Breast epithelium (tissue), 4 donors: ENCODE data around the gene ELOVL6. TPM values are rescaled to one million over a fixed set of nuclear protein-coding genes. Genes with fewer than 3 reads are reported as not detected.

Experiments used
- DNase-seq, 2 donors: peaks; one replicate each; pipeline ENCODE4 v3.0.0-alpha.2; 2019; ENCODE audit warnings: low spot score in 2 of 2
- H3K27ac ChIP-seq, 2 donors: fragments of 200-600 bp; sonication (generic) in 1 of 2; one replicate each; pipeline ENCODE4 v1.5.1; 2016 to 2019; ENCODE audit warnings: mild to moderate bottlenecking in 1 of 2
- H3K27me3 ChIP-seq, 2 donors: fragments of 200-600 bp; sonication (generic) in 1 of 2; one replicate each; pipeline versions ENCODE4 v1.5.1 to v1.6.0; 2017 to 2019; ENCODE audit warnings: control low read depth in 1 of 2, mild to moderate bottlenecking in 1 of 2
- H3K36me3 ChIP-seq: fragments of 200-600 bp; one replicate; pipeline ENCODE4 v1.5.1; 2019
- H3K4me1 ChIP-seq, 2 donors: fragments of 200-600 bp; sonication (generic); one replicate each; pipeline ENCODE4 v1.5.1; 2016 to 2019; ENCODE audit warnings: control low read depth in 1 of 2
- H3K4me3 ChIP-seq, 3 donors: fragments of 200-600 bp; sonication (generic); 1 replicate in 2 of 3; 2 replicates in 1 of 3; pipeline ENCODE4 v1.5.1; 2016 to 2019; ENCODE audit warnings: mild to moderate bottlenecking in 3 of 3, moderate library complexity in 2 of 3
- H3K9me3 ChIP-seq, 2 donors: fragments of 200-600 bp; sonication (generic) in 1 of 2; one replicate each; pipeline ENCODE4 v1.5.1; 2016 to 2019; ENCODE audit warnings: control low read depth in 1 of 2
- CTCF ChIP-seq, 3 donors: fragments of 450-650 bp; IDR thresholded peaks; one replicate each; pipeline ENCODE4 v1.5.1; 2016 to 2017; ENCODE audit warnings: antibody characterized with exemption in 3 of 3, mild to moderate bottlenecking in 3 of 3, moderate library complexity in 3 of 3
- POLR2A ChIP-seq: fragments of 450-650 bp; IDR thresholded peaks from one replicate; pipeline ENCODE4 v1.6.1; 2016; ENCODE audit warnings: antibody characterized with exemption, mild to moderate bottlenecking, moderate library complexity
- POLR2AphosphoS5 ChIP-seq, 3 donors: sonication (generic); formaldehyde crosslinking; IDR thresholded peaks; one replicate each; pipeline ENCODE4 v1.6.1; 2017; ENCODE audit warnings: antibody characterized with exemption in 3 of 3
- intact Hi-C: fragments of 100-400 bp; cut with DNase I; formaldehyde crosslinking; loops from one replicate; pipeline ENCODE4 v1.15.1; 2023; ENCODE audit warnings: low total_unique reads
- total RNA-seq, 3 donors: library from RNA; depleted of rRNA; stranded (reverse); fragments of >200 nt; gene quantifications; one replicate each; pipeline ENCODE4 v1.1.0, GENCODE V29; 2016

The ELOVL6 gene
- total RNA-seq, 3 donors from 2014 or later = 2.2 to 5.6 (median 4.1) TPM

GRCh38 chr4:110128029-110128428 is 70.4 kb downstream of the ELOVL6 start:
- Histone ChIP-seq H3K27me3 (no peaks in the 10 kb centered on the region), H3K9me3 (no peaks in the 10 kb centered on the region), H3K4me3 (no peak overlapping the region), H3K4me1 (no peaks in the 10 kb centered on the region), H3K27ac (no peak overlapping the region), H3K36me3 (no peaks in the 10 kb centered on the region)
- intact Hi-C loops = no loop called here
- TF ChIP-seq CTCF (IDR thresholded peaks at IDR 0.05) (no peak), POLR2A (no peak), POLR2AphosphoS5 (IDR thresholded peaks at IDR 0.05) (no peak)
- DNase-seq = no peak

GRCh38 chr4:110124711-110125110 is 73.7 kb downstream of the ELOVL6 start:
- Histone ChIP-seq H3K27ac (no peak overlapping the region), H3K4me3 (no peak overlapping the region), H3K36me3 (no peaks in the 10 kb centered on the region), H3K9me3 (no peaks in the 10 kb centered on the region), H3K27me3 (no peaks in the 10 kb centered on the region), H3K4me1 (no peaks in the 10 kb centered on the region)
- intact Hi-C loops = no loop called here
- TF ChIP-seq POLR2A (no peak), CTCF (IDR thresholded peaks at IDR 0.05) (no peak), POLR2AphosphoS5 (IDR thresholded peaks at IDR 0.05) (no peak)
- DNase-seq = no peak

GRCh38 chr4:110122201-110122600 is 76.2 kb downstream of the ELOVL6 start:
- no peak for TF ChIP-seq POLR2AphosphoS5 (IDR thresholded peaks at IDR 0.05)
- no peak for TF ChIP-seq CTCF (IDR thresholded peaks at IDR 0.05)
- no peak for TF ChIP-seq POLR2A
- H3K4me1 ChIP-seq = no peaks in the 10 kb centered on the region
- no peak overlapping the region for H3K4me3 ChIP-seq
- DNase-seq = no peak
- H3K36me3 ChIP-seq = no peaks in the 10 kb centered on the region
- no peaks in the 10 kb centered on the region for H3K9me3 ChIP-seq
- intact Hi-C loops = no loop called here
- no peak overlapping the region for H3K27ac ChIP-seq
- no peaks in the 10 kb centered on the region for H3K27me3 ChIP-seq

GRCh38 chr4:110120506-110120905 is 77.9 kb downstream of the ELOVL6 start:
- Histone ChIP-seq H3K27me3 (no peaks in the 10 kb centered on the region), H3K4me3 (no peak overlapping the region), H3K27ac (no peak overlapping the region), H3K9me3 (no peaks in the 10 kb centered on the region), H3K4me1 (no peaks in the 10 kb centered on the region), H3K36me3 (no peaks in the 10 kb centered on the region)
- no peak for DNase-seq
- intact Hi-C loops = no loop called here
- TF ChIP-seq POLR2A (no peak), POLR2AphosphoS5 (IDR thresholded peaks at IDR 0.05) (no peak), CTCF (IDR thresholded peaks at IDR 0.05) (no peak)

GRCh38 chr4:110119880-110120279 is 78.5 kb downstream of the ELOVL6 start:
- intact Hi-C loops = no loop called here
- Histone ChIP-seq H3K36me3 (no peaks in the 10 kb centered on the region), H3K27me3 (no peaks in the 10 kb centered on the region), H3K4me3 (no peak overlapping the region), H3K27ac (peak overlapping the region in 1 of 2 donors; percentile 14), H3K9me3 (no peaks in the 10 kb centered on the region), H3K4me1 (no peaks in the 10 kb centered on the region)
- TF ChIP-seq CTCF (IDR thresholded peaks at IDR 0.05) = no peak
- no peak for TF ChIP-seq POLR2AphosphoS5 (IDR thresholded peaks at IDR 0.05)
- TF ChIP-seq POLR2A = no peak
- no peak for DNase-seq
